Kidney tubule cell (primary cell): ENCODE measurements around the gene KYAT1.

Source experiments
- DNase-seq: peaks from one replicate; pipeline ENCODE4 v3.0.0-alpha.2; 2018; ENCODE audit warnings: low spot score

Gene KYAT1

DNA sequence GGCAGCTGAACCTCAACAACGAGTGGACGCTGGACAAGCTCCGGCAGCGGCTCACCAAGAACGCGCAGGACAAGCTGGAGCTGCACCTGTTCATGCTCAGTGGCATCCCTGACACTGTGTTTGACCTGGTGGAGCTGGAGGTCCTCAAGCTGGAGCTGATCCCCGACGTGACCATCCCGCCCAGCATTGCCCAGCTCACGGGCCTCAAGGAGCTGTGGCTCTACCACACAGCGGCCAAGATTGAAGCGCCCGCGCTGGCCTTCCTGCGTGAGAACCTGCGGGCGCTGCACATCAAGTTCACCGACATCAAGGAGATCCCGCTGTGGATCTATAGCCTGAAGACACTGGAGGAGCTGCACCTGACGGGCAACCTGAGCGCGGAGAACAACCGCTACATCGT is 26.6 kb upstream of the KYAT1 start:
- no peak for DNase-seq

DNA sequence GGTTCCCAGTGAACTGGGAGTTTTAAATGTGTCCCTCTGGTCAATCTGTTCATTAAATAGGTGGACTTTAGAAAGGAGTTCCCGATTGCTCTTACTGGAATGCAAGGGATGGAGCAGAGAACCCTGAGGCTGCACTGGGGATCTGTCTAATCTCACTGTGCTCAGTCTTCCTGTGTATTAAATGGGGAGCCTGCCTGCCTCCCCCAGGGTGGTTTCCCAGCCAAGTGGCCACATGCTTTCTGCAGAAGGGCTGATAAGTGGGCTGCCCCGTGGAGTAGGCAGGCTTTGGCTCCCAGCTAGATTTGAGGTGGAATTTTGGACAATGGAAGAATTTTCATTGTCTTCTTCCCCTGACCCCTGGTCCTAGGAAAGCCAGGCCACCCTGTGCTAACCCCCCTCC is 25.0 kb upstream of the KYAT1 start:
- DNase-seq: no peak

DNA sequence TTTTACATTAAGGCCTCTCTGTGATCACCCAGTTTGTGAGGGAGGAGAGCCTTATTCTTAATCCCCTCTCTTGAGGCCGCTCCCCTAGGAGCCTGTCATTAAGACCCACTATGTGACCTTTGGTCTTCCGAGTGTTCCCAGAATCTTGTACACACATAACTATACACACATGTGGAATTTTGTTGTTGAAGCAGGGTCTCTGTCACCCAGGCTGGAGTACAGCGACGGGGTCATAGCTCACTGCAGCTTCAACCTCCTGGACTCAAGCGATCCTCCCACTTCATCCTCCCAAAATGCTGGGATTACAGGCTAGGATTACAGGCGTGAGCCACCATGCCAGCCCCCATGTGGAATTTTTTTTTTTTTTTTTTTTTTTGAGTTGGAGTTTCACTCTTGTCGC is 24.2 kb upstream of the KYAT1 start:
- DNase-seq: no peak

DNA sequence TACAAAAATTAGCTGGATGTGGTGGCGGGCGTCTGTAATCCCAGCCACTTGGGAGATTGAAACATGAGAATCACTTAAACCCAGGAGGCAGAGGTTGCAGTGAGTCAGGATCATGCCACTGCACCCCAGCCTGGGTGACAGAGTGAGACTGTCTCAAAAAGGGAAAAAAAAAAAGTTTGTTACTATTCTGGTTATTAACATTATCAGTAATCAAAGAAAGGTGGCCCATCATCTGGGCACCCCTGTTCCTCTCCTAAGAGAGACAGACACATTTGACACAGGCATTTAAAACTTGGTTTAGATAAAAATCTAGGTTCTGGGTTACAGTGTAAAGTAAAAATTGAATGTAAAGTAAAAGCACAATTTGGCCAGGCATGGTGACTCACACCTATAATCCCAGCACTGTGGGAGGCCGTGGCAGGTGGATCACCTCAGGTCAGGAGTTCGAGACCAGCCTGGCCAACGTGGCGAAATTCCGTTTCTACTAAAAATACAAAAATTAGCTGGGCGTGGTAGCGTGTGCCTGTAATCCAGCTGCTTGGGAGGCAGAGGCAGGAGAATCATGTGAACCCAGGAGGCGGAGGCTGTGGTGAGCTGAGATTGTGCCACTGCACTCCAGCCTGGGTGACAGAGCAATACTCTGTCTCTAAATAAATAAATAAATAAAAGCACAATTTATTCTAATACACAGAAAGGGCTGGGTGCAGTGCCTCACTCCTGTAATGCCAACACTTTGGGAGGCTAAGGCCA is 22.3 kb upstream of the KYAT1 start:
- DNase-seq: no peak

DNA sequence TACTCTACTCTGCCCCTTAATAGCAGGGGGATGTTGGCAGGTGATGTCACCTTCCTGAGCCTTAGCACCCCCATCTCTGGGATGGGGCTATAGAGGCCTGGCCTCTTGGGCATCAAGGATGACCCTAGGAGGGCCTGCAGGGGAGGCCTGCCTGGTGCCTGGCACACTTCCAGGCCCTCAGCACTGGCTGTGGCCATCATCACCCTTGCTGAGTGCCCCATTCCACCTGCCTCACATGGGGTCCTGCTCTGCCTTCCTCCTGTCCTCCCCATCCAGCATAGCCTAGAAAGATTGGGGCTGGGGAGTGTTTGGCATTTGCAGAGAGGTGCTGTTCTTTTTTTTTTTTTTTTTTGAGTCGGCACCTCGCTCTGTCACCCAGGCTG is 21.3 kb upstream of the KYAT1 start:
- no peak for DNase-seq

DNA sequence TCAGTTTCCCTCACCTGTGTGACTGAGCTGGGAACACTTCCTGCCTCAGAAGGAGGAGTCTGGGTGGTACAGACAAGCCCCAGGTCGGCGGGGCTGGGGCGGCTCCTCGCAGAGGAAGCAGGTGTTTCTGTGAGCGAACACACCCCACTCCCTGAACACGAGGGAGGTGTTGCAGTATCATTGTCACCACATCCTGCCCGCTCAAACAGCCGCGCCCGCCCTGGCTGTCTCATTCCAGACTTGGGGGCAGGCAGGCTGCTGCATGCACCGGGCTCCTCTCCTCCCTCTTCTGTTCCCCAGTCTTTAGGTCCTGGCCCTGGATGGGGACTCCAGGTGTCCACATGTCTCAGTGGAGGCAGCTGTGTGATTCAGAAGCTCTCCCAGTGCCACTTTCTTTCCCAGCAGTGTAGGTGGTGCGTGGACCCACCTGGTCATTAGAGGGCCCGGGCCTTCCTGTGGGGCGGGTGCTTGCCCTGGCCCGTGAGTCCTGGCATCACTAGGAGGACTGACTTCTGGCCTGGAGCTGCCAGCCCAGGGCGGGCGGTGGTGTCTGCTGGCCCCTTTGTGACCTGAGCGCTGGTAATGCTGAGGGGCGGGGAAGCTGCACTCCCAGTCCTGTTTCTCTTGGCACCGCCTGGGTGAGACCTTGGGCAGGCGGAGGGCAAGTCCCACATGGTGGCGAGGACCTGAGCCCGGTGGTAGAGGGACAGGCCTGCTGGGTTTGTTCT is 20.8 kb upstream of the KYAT1 start:
- DNase-seq: peak; percentile 34

DNA sequence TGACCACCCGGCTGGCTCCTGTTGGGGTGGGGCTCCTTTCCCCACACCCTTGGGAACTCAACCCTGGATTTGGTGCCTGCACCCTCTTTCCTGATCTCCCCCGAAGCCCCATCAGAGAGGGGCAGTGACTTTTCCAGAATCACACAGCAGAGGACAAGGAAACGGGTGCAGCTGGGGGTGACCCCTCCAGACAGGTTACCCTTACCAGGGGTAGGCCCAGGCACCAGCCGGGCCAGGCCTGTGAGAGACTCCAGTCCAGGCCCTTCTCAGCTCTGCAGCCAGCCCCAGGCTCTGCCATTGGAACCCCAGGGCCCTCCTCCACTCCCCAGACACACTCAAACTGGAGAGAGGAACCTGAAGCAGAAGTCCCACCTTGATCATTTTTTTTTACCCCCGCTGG is 20.1 kb upstream of the KYAT1 start:
- DNase-seq: no peak

DNA sequence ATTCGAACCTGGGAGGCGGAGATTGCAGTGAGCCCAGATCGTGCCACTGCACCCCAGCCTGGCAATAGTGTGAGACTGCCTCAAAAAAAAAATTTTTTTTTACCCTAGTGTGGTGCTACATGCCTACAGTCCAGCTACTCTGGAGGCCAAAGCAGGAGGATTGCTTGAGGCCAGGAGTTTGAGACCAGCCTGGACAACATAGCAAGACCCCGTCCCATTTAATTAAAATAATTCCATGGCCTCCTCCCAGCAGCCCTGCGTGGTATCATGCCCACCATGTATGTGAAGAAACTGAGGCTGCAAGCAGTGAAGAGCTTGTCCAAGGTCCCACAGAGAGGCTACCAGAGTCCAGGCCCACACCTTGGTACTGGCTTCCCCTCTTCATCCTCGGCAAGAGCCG is 19.6 kb upstream of the KYAT1 start:
- no peak for DNase-seq

DNA sequence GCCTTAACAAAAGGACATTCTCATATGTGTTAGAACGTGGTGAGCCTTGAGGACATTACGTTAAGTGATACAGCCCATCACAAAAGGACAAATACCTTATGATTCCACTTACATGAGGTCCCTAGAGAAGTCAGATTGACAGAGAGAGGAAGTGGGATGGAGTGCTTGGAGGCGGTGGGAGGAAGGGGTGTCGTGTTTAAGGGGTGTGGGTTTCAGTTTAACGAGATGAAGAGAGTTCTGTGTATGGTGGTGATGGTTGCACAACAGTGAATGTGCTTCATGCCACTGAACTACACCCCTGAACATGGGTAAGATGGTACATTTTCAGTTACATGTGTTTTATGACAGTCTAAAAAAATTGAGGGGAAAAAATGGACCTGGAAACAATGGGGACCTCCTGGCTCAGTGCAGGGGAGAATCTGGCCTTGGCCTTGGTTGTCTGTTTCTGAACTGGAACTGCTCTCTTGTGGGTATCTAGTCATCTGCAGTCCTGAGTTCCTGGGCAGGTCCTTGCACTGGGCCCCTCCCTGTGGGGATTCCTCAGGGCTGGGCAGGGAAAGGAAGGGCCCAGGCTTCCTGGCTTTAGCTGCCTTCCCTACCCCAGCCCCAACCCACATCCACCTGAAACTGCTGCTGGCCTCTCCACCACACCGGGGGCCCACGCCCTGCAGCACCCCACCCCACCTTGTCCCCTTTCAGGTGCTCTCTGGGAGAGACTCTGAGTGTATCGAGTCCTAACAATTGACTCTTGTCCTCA is 18.0 kb upstream of the KYAT1 start:
- DNase-seq: peak; percentile 54

DNA sequence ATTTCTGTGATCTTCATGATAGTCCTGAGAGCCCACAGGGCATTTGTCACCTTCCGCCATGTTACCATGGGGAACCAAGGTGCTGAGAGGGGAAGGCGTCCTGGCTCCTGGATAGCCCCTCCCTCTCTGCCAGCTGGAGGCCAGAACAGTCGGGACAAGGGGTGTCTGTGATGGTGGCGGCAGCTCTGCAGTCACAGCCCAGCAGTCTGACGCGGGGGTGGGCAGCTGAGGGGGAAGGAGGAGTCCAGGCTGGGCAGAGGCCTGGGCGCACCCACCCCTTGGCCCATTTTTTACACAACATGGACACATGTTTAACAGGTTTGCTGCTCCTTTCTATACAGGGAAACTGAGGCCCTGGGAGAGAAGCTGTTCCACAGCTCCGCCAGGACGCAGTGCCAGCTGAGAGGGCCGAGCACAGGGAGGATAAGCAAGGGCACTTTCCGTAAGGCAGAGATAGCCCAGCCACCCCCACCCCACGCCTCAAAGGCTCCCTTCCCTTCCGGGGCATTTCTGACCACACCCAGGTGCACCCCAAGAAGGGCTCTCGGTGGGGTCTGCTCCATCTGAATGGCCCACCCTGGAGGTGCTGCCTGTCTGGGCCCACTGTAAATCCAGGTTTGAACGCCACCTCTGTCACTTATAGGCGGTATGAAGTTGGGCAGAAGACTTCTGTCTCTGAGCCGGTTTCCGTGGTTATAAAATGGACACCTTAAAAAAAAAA is 17.3 kb upstream of the KYAT1 start:
- DNase-seq: no peak

DNA sequence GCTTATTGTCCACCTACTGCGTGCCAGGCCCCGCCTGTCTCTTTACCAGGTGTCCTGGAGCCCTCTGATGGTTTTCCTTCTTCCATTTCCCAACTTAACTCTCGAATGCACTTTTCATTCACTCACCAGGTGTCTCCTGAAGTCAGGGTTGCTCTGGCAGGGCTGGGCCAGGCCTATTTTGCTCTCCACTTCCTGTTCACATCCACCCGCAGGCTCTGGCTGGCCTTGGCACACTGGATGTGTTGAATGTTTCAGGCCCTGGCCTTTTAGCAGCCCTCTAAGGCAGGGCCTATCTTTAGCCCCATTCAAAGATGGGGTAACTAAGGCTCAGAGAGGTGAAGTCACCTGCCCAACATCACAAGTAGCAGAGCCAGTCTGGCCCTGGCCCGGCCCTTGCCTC is 16.6 kb upstream of the KYAT1 start:
- DNase-seq: no peak

DNA sequence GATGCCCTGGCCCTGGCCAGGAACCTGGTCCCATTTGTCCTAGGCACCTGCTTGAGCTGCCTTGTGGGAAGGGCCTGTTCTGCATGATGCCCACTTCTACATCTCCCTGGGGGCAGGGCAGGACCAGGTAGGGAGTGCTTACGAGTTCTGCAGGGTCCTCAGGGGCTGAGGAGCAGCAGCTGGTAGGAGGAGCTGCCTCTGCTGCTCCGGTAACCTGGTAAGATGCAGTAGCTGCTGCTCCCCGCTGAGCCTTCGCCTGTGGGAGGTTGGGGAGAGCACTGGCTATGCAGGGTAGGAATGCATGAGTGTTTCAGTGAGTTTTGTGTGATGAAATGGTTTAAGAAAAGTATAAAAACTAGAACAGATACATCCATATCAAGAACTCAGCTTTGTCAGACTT is 13.8 kb upstream of the KYAT1 start:
- no peak for DNase-seq

DNA sequence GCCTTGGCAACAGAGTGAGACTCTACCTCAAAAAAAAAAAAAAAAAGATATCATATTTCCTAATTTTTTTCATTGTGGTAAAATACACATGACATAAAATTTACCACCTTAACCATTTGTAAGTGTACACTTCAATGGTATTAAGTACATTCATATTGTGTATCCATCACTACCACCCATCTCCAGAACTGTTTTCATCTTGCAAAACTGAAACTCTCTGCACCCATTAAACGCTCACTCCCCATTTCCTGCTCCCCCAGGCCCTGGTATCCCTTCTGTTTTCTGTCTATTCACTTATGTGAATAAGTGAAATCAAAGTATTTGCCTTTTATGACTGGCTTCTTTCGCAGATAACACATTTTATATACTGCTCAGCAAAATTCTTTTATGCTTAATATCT is 13.0 kb upstream of the KYAT1 start:
- no peak for DNase-seq

DNA sequence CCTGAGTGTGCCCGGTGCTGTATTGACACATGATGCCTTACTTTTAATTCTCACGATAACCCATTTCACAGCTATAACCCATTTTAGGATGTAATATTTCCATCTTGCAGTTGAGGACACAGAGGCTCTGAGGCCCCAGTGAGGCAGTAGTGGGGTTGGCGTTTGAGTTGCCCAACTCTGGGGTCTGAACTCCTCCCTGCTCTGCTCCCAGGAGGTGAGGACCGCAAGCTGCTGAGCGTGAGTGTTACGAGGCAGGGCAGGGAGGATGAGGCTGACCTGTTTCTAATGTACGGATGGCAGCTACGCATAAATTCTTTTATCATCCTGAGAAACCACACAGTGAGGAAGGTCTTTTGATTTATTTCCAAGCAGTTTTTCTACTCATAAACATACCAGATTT is 11.6 kb upstream of the KYAT1 start:
- DNase-seq: no peak

DNA sequence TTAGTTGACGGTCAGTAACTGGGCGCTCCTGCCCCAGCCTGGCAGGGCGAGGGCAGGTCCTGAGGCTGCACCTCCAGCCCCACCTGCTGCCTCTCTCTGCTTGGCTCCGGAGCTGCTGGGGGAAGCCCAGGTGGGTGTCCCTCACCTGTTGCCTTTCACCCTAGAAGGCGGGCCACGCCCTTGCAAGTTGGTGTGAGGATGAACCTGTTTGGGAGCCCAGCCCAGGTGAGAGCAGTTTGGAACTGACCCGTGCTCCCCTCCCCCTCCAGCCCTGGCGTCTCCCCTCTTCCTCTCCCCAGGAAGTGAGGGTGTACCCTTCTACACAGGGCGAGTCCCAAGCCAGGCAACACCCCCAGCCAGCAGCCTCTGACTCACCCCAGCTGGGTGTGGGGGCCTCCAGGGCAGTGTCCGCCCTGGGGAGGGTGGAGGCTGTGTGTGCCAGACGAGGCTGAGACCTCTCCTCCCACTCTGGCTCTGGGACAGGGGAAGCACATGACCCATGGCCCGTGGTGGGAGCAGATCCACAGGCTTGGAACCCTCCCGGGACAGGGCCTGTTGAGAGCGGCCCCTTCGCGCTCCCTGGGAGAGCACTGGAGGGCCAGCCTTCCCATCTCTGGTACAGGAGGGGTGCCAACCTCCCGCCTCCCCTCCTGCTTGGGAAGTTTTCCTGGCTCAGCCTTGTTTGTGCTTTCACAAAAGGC is 10.6 kb upstream of the KYAT1 start:
- DNase-seq: peak; percentile 81

DNA sequence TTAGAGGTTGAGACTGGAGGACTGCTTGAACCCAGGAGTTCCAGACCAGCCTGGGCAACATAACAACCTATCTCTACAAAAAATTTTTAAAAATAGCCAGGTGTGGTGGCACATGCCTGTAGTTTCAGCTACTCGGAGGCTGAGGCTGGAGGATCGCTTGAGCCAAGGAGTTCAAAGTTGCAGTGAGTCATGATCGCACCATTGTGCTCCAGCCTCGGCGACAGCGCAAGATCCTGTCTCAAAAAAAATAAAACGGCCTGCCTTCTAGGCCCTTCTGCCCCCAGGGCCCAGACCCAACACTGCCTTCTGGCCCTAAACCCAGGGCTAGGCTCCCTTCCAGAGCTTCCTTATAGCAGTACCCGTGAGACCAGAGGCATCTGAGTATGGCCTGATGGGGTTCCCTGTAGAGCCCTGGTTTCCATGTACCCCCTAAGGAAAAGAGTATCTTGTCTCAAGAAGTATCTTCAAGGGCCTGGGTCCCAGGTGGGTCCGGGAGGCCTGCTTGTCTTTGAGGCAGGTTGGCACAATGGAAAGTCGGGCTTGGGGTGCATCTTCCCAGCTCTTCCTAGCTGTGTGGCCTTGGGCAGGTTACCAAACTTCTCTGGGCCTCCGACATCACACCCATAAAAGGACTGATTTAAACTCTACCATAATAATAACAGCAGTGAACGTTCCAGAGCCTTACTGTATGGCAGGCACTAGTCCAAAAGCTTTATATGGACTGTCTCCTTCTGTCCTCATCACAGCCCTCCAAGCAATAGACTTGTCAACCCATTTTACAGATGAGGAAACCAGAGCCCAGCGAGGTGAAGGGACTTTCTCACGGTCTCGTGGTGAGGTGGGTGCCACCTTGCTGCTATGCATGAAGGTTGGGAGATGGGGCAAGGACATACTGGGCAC is 9.8 kb upstream of the KYAT1 start:
- DNase-seq: no peak

DNA sequence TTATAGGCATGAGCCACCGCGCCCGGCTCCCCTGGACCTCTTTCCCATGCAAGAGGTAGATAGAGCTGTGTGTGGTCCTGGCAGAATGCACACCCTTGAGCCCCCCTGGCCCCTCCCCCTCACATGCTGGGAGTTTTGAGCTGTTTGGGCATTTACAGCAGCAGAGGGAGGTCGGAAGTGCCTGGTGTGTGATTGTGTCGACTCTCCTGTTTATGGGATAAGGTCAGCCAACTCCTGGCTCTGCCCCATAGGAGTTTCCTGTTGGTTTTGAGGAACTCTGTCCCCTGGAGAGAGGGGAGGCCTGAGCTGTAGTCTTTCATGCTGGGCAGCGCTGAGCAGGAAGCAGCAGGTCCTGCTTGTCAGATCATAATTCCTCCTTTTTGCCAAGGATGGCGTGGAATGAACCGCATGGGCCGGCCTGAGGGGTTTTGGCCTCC is 6.2 kb upstream of the KYAT1 start:
- DNase-seq: no peak

DNA sequence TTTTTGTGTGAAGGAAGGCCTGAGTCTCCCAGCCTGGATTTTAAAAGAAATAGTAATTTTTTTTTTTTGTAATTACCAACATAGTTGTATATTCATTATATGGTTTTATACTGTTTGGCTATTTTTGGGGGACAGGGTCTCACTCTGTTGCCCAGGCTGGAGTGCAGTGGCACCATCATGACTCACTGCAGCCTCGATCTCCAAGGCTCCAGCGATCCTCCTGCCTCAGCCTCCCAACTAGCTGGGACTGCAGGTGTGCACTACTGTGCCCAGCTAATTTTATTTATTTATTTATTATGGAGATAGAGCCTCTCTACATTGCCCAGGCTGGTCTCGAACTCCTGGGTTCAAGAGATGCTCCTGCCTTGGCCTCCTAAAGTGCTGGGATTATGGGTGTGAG is 5.3 kb upstream of the KYAT1 start:
- DNase-seq: no peak

DNA sequence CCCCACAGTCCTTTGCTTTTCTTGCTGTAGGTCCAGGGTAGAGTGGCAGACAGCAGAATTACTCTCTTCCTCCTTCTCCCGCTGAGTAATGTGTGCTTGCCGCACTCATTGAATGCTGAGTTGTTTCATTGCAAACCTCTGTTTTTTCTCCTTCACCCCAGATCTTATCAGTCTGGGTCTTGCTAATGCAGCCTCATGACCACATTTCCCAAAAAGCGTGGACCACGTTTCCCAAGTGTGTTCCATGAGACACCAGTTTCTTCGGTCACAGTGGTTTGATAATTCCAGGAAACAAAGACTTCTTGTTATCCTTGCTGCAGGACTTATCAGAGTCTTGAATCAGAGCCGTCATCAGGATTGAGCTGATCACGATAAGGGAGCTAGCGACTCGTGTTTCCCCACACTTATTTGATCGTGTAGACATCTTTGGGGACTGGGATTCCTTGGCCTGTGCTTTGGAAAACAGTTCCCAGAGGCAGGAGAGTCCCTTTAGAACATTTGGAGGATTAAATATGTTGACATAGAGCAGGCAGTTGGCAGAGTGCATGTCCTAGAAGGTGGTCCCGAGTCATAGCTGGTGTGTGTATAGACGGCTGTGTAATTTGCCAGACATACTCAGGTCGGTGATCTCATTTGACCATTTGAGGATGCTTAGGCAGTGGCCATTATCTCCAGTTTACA is 4.6 kb upstream of the KYAT1 start:
- DNase-seq: no peak

DNA sequence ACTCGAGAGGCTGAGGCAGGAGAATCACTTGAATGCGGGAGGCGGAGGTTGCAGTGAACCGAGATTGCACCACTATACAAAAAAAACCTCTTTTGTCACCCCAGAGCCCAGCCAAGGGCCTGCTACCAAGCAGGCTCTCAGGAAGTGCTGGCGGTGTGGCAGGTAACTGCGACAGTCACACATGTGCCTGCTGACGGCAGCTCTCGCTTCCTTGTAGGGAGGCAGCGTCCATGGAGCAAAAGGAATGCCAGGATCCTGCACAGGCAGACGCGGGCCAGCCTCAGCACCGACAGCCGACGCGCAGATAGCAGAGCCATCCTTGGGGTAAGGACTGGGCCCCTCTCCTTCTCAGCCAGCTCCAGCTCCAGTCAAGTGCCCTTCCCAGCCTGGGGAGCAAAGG is 4.0 kb upstream of the KYAT1 start:
- no peak for DNase-seq
